ENCODE measurements around the gene TMEM120A.

TMEM120A gene

DNA sequence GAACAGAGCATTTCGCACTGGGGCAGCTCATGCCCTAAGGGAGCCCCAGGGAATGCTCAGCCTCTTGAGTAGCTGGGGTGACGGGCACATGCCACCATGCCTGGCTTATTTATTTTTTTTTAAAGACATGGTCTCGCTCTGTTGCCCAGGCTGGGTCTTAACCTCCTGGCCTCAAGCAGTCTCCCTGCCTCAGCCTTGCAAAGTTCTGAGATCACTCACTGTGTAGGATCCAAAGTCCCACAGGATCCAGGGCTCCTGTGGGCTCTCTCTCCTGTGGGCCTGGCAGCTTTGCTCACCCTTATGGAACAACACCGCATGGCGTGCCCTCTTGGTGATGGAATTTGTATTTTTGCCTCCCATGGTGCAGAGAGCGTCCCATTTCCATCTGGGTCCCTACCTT, 34.0 kb downstream of the TMEM120A start:
- Histone ChIP-seq H3K9me2 (ENCODE audit: low read depth, low read length) (no peaks in the 10 kb centered on the region), H3K27ac (ENCODE audit: low read depth, low read length, poor library complexity, severe bottlenecking) (no peak overlapping the region), H4K20me1 (ENCODE audit: insufficient read depth, low read length) (no peaks in the 10 kb centered on the region), H3K79me2 (ENCODE audit: insufficient read depth, low read length) (no peaks in the 10 kb centered on the region), H3K4me2 (ENCODE audit: low read length) (no peak overlapping the region), H3K9ac (ENCODE audit: low read length) (no peak overlapping the region), H3K9me3 (ENCODE audit: low read length) (no peaks in the 10 kb centered on the region), H3K36me3 (ENCODE audit: insufficient read depth, low read length) (peaks cover 23% of the 10 kb centered on the region), H3K4me1 (ENCODE audit: insufficient read depth, low read length, severe bottlenecking) (no peaks in the 10 kb centered on the region), H3K4me3 (ENCODE audit: low read depth, low read length, poor library complexity, severe bottlenecking) (no peak overlapping the region), H3K27me3 (ENCODE audit: insufficient read depth, low read length) (no peaks in the 10 kb centered on the region), H3F3A (ENCODE audit: insufficient read depth, low read length) (no peaks in the 10 kb centered on the region), H2AFZ (ENCODE audit: low read length) (no peak overlapping the region)
- TF ChIP-seq CTCF (IDR thresholded peaks at IDR 0.05; ENCODE audit: low read length) (no peak), EZH2 (IDR thresholded peaks at IDR 0.05; ENCODE audit: borderline replicate concordance, low read length) (no peak)

DNA sequence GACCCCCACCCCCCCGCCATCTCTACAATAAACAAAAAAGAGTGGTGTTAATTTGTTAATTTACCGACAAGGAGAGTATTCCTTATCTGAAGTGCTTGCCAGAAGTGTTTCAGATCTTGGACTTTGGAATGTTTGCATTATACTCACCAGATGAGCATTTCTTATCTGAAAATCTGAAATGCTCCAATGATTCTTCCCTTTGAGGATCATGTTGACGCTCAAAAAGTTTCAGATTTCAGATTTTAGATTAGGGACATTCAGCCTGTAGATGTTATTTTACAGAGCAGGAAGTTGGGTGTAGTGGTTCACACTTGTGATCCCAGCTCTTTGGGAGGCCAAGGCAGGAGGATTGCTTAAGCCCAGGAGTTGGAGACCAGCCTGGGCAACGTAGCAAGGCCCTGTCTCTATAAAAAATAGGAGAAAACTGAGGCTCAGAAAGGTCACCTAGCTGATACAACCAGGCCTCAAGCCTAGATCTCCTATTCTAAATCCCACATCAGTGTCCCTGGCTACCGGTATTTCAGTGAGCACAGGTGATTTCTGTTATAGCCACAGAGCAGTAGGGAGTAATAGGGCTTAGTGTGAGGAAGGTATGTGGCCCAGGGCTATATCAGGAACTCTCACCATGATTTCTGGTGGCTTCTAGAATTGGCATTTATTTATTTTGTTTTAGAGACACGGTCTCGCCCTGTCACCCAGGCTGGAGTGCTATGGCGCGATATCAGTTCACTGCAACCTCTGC, 35.4 kb downstream of the TMEM120A start:
- Histone ChIP-seq H3K4me2 (ENCODE audit: low read length) (no peak overlapping the region), H3K9ac (ENCODE audit: low read length) (no peak overlapping the region), H3K4me3 (ENCODE audit: low read depth, low read length, poor library complexity, severe bottlenecking) (no peak overlapping the region), H3K36me3 (ENCODE audit: insufficient read depth, low read length) (peaks cover 28% of the 10 kb centered on the region), H3K27me3 (ENCODE audit: insufficient read depth, low read length) (no peaks in the 10 kb centered on the region), H3K27ac (ENCODE audit: low read depth, low read length, poor library complexity, severe bottlenecking) (no peak overlapping the region), H3K9me2 (ENCODE audit: low read depth, low read length) (no peaks in the 10 kb centered on the region), H2AFZ (ENCODE audit: low read length) (no peak overlapping the region), H3K9me3 (ENCODE audit: low read length) (no peaks in the 10 kb centered on the region), H3F3A (ENCODE audit: insufficient read depth, low read length) (no peaks in the 10 kb centered on the region), H3K79me2 (ENCODE audit: insufficient read depth, low read length) (no peaks in the 10 kb centered on the region), H3K4me1 (ENCODE audit: insufficient read depth, low read length, severe bottlenecking) (peaks cover 4% of the 10 kb centered on the region), H4K20me1 (ENCODE audit: insufficient read depth, low read length) (no peaks in the 10 kb centered on the region)
- TF ChIP-seq EZH2 (IDR thresholded peaks at IDR 0.05; ENCODE audit: borderline replicate concordance, low read length) (no peak), CTCF (IDR thresholded peaks at IDR 0.05; ENCODE audit: low read length) (no peak)

- Histone ChIP-seq H4K20me1 (ENCODE audit: insufficient read depth, low read length) (no peaks in the 10 kb centered on the region), H3F3A (ENCODE audit: insufficient read depth, low read length) (no peaks in the 10 kb centered on the region), H3K36me3 (ENCODE audit: insufficient read depth, low read length) (peaks cover 28% of the 10 kb centered on the region), H3K27ac (ENCODE audit: low read depth, low read length, poor library complexity, severe bottlenecking) (no peak overlapping the region), H3K4me1 (ENCODE audit: insufficient read depth, low read length, severe bottlenecking) (peaks cover 12% of the 10 kb centered on the region), H3K4me3 (ENCODE audit: low read depth, low read length, poor library complexity, severe bottlenecking) (no peak overlapping the region), H3K79me2 (ENCODE audit: insufficient read depth, low read length) (no peaks in the 10 kb centered on the region), H3K9me3 (ENCODE audit: low read length) (no peaks in the 10 kb centered on the region), H3K4me2 (ENCODE audit: low read length) (no peak overlapping the region), H3K9me2 (ENCODE audit: low read depth, low read length) (no peaks in the 10 kb centered on the region), H3K27me3 (ENCODE audit: insufficient read depth, low read length) (no peaks in the 10 kb centered on the region), H3K9ac (ENCODE audit: low read length) (no peak overlapping the region), H2AFZ (ENCODE audit: low read length) (no peak overlapping the region)
- TF ChIP-seq EZH2 (IDR thresholded peaks at IDR 0.05; ENCODE audit: borderline replicate concordance, low read length) (no peak), CTCF (IDR thresholded peaks at IDR 0.05; ENCODE audit: low read length) (no peak)
These were observed 37.2 kb downstream of the TMEM120A start for GRCh38 chr7:75957021-75957736.

All from OCI-LY1 (cell line).